GM19043 (cell line): ENCODE measurements around the gene METTL27.
A peak's percentile ranks its signal among the peaks of the same experiment; 100 is the strongest.
"Not testable (repeated sequence)": the region's sequence is repeated elsewhere in the genome, so short reads cannot be mapped to it uniquely, and the experiment has no call there.

Experiments
- ATAC-seq: cut with Tn5 transposase; IDR thresholded peaks from one replicate; pipeline ENCODE4 v1.9.1; 2021; ENCODE audit warnings: low read depth; ENCODE audit not compliant: unreplicated experiment

METTL27 gene

GRCh38 chr7:73842067-73842976, at the start of gene METTL27:
TSS of gene METTL27 (minus strand) at chr7:73842516. CDS start at chr7:73842140, 376 bp downstream.
- peak; percentile 97 for ATAC-seq

GRCh38 chr7:73891178-73891885, 49.0 kb upstream of the METTL27 start:
- no peak for ATAC-seq

- no peak for ATAC-seq
Measured at GRCh38 chr7:73890555-73891147, 48.3 kb upstream of the METTL27 start.

GRCh38 chr7:73888959-73889358, 46.6 kb upstream of the METTL27 start:
- no peak for ATAC-seq

- ATAC-seq = no peak
Measured at GRCh38 chr7:73887762-73888161, 45.4 kb upstream of the METTL27 start.

GRCh38 chr7:73885975-73886798, 43.9 kb upstream of the METTL27 start:
- no peak for ATAC-seq

- no peak for ATAC-seq
Measured at GRCh38 chr7:73885433-73885974, 43.2 kb upstream of the METTL27 start.

GRCh38 chr7:73884867-73885422, 42.6 kb upstream of the METTL27 start:
- not testable (repeated sequence) for ATAC-seq

- no peak for ATAC-seq
Measured at GRCh38 chr7:73882047-73882402, 39.7 kb upstream of the METTL27 start.

- no peak for ATAC-seq
Measured at GRCh38 chr7:73881352-73882046, 39.2 kb upstream of the METTL27 start.

GRCh38 chr7:73880755-73881328, 38.5 kb upstream of the METTL27 start:
- ATAC-seq = no peak

- ATAC-seq = no peak
Measured at GRCh38 chr7:73879977-73880681, 37.8 kb upstream of the METTL27 start.

- ATAC-seq = no peak
Measured at GRCh38 chr7:73876973-73877372, 34.7 kb upstream of the METTL27 start.

- no peak for ATAC-seq
Measured at GRCh38 chr7:73876361-73876760, 34.0 kb upstream of the METTL27 start.

GRCh38 chr7:73872056-73872908, 30.0 kb upstream of the METTL27 start:
- no peak for ATAC-seq

GRCh38 chr7:73871163-73872011, 29.1 kb upstream of the METTL27 start:
- no peak for ATAC-seq
